Sciatic nerve (tissue), 2 donors: ENCODE results near the gene BCO1. TPM values are rescaled to one million over a fixed set of nuclear protein-coding genes. Genes with fewer than 3 reads are reported as not detected.

Experiments
- ATAC-seq: fragments of 200-7000 bp; cut with Tn5 transposase; one replicate; pipeline ENCODE4 v1.9.1; 2020; ENCODE audit warnings: mild to moderate bottlenecking, moderate library complexity
- DNase-seq: peaks from one replicate; pipeline ENCODE4 v3.0.0-alpha.2; 2020; ENCODE audit warnings: low spot score
- intact Hi-C: fragments of 100-400 bp; cut with DNase I; formaldehyde crosslinking; loops from one replicate; pipeline ENCODE4 v1.14.2; 2022
- total RNA-seq: library from RNA; stranded (reverse); fragmentation: NEBNext Ultra II Directional; extraction: Animal tissue kit (Norgen Biotek cat#: 25700); gene quantifications from one replicate; pipeline ENCODE4 v1.2.1, GENCODE V29; 2021
- donor health status: DM: no; HTN: no; CAD: no.
- donor health status: DM: no; HTN: no; CAD: no.

Gene BCO1
- total RNA-seq, 1 donor from 2014 or later: not detected

DNA sequence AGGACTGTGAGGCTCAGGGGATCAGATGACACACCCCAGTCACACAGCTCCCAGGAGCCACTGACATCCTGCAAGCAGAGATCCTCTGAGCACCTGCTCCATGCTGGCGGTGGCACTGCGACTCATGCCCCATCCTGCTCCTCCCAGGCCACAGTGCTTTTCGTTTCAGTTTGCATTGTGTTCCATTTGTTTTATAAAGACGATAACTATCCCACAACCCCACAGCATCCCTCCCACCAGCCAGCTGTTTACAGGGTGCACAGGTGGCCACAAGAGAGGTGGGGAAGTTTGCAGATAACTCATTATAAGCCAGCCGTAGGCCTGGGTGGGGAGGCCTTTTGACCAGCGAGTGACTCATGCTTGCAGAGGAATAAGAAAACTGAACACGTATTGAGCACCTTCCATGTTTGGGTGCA, 28.2 kb downstream of the BCO1 start:
- intact Hi-C loops: no loop called here
- ATAC-seq: no peak

GRCh38 chr16:81268509-81268908, 30.0 kb downstream of the BCO1 start:
- intact Hi-C loops: no loop called here
- no peak for DNase-seq
- ATAC-seq: no peak

More for the DNA sequence above, 28.2 kb downstream of the BCO1 start:
- DNase-seq: no peak

- intact Hi-C loops: no loop called here
- peak; percentile 53 for ATAC-seq
- DNase-seq: no peak
These were observed 34.9 kb downstream of the BCO1 start for GRCh38 chr16:81273223-81273950.

- ATAC-seq (no peak), DNase-seq (no peak)
- intact Hi-C loops: no loop called here
These were observed 36.6 kb downstream of the BCO1 start for GRCh38 chr16:81275064-81275532.

- no peak for ATAC-seq
- DNase-seq: no peak
- intact Hi-C loops: no loop called here
These were observed 37.3 kb downstream of the BCO1 start for GRCh38 chr16:81275795-81276194.

GRCh38 chr16:81276323-81276722, 37.8 kb downstream of the BCO1 start:
- no peak for DNase-seq
- no peak for ATAC-seq
- intact Hi-C loops: no loop called here

DNA sequence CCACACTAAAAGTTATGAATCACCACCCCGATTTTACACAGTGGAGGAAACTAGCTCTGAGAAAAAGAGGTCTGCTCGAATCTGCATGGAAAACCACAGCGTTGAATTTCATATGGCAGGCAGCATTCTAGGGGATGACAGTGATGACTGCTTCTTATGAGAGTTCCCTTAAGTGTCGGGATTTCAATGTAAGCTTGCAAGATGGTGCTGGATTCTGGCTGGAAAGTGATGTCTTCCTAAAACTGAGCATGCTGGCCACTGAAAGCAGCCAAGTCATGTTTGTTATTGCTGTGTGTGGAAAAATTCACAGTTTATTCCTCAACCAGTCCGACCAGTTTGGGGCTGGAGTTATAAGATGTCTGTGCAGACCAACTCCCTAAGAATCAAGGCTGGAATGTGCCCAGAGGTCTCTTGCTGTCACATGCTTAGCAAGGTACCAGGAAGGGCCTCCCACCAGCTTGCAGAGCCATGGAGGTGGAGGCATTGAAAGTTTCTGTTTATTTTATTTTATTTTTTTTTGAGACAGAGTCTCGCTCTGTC, 39.1 kb downstream of the BCO1 start:
- DNase-seq: no peak
- ATAC-seq: no peak
- intact Hi-C loops: no loop called here

DNA sequence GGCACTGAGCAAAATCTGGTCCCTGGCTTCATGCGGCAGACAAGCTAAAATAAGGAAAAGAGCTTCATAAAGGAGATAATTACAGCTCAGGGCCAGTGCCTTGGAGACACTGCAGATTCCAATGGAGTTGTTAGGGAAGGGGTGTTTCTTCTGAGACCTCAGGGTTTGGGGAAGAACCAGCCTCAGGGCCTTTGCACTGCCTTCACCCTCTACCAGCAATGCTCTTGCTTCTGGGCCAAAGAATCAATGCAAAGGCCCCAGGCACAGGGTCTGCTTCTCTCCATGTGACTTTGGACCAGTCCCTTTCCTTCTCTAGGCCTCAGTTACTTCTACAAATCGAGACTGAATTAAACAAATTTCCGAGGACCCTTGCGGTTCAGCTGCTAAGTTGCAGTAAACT, 40.0 kb downstream of the BCO1 start:
- ATAC-seq: no peak
- DNase-seq: no peak
- intact Hi-C loops: no loop called here

- intact Hi-C loops: no loop called here
- DNase-seq: no peak
- ATAC-seq: no peak
These were observed 40.9 kb downstream of the BCO1 start for GRCh38 chr16:81279392-81279791.

DNA sequence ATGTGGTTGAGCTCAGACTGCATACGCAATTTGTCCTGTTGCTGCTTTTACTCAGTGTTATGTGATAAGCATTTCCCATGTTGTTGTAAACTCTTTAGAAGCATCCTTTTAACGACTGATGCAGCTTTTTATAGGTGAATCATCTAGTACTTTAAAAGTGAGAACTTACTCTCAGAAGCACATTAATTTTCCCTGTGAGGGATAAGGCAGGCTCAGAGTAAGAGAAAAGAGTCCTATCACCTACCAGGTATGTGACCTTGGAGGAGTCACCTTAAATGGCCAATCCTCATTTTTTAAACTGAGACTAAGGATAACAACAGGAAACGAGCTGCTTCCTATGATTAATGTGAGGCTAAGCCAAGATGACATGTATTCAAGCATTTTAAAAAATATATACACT, 41.9 kb downstream of the BCO1 start:
- no peak for ATAC-seq
- intact Hi-C loops: no loop called here

DNA sequence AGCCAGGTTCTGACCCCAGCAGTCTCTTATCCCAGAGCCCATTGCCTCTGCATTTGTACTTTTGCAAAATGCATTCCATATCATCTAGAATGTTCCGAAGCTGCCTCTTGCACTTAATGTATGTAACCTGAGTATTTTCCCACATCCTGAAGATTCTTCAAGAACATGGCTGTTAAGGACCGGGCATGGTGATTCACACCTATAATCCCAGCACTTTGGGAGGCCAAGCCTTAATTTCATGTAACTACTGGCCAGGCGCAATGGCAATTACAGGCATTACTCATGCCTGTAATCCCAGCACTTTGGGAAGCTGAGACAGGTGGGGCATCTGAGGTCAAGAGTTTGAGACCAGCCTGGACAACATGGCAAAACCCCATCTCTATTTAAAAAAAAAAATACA, 44.6 kb downstream of the BCO1 start:
- no peak for ATAC-seq
- no peak for DNase-seq
- intact Hi-C loops: no loop called here

More for the DNA sequence above, 41.9 kb downstream of the BCO1 start:
- no peak for DNase-seq

DNA sequence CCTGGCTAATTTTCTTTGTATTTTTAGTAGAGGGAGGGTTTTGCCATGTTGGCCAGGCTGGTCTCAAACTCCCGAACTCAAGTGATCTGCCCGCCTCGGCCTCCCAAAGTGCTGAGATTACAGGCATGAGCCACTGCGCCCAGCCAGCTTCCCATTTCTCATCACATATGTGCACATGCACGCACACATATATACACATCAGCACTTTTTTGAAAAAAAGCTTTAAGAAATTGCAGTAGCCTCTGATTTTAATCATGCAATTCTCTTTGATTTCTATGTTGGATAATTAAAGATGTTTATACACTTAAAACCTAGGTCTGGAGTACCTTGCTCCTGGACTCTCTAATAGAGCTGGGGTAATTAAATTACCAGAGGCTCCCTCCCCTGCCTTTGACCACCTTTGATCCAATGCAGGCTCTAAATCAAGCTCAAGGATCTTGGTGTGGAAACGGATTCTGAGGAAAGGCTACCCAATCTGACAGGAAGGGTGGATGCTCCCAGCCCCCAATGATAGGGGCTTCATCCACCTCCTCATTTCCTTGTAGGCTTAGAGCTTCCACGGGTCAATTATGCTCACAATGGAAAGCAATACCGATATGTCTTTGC, 46.6 kb downstream of the BCO1 start:
- intact Hi-C loops: no loop called here
- no peak for DNase-seq

GRCh38 chr16:81286190-81286589, 47.7 kb downstream of the BCO1 start:
- intact Hi-C loops: no loop called here
- DNase-seq (no peak), ATAC-seq (no peak)

More for the DNA sequence above, 46.6 kb downstream of the BCO1 start:
- no peak for ATAC-seq

- ATAC-seq: no peak
- no peak for DNase-seq
- intact Hi-C loops: no loop called here
These were observed 52.6 kb downstream of the BCO1 start for GRCh38 chr16:81291117-81291516.

- ATAC-seq (no peak), DNase-seq (no peak)
- intact Hi-C loops: no loop called here
These were observed 54.4 kb downstream of the BCO1 start for GRCh38 chr16:81292936-81293335.

DNA sequence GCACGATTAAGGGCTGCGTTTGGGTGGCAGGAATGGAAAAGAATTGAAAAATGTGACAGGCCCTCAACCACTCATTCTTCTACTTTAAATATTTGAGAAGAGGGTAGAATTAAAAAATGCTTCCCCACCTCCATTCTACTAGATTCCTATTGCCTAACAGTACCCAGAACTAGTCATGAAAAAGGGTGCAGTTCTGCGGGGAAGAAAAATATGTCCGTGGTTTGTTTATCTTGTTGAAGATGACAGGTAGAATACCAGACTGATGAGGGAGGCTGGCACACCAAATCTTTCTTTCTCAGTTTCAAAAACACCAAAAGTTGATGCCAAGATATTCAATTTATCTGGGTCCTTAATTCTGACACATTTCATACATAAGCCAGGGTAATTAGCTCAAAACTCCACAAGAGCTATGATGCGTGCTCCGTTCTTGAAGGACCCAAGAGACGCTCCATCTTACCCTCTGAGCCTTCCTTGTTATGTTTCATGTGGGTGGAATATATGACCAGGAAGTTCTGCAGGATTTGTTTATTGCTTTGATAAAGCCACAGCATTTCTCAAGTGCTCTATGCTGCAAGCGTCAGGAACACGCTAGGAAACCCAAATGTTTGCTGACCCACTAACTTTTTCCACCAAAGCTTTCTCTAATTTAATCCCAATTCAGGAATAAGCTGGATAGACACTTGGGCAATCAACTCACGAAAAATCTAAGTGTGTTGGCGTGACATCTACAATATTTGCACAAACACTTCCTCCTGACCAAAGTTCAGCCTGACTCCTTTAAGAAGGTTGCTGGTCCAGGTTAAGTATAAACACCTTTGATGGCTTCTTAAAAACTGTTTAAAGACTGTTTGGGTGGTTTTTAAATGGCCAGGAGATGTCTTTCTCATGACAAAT, 55.7 kb downstream of the BCO1 start:
- intact Hi-C loops: no loop called here
- DNase-seq (no peak), ATAC-seq (no peak)

DNA sequence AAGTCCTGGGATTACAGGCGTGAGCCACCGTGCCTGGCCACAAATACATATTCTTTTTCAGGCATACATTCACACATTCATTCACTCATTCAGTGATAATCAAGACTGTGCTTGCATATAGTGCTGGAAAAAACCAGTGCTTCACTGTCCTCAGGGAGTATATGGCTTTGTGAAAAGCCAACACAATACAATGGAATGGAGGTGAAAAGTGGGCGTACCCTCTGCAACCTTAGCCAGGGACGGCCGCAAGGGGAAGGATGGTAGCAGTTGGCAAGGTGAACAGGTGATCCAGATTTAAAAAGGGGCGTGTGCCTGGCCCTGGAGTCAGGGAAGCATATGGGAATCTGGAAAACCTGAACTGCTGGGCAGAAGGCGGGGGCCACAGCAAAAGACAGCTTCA, 58.1 kb downstream of the BCO1 start:
- intact Hi-C loops: no loop called here
- no peak for ATAC-seq
- no peak for DNase-seq

DNA sequence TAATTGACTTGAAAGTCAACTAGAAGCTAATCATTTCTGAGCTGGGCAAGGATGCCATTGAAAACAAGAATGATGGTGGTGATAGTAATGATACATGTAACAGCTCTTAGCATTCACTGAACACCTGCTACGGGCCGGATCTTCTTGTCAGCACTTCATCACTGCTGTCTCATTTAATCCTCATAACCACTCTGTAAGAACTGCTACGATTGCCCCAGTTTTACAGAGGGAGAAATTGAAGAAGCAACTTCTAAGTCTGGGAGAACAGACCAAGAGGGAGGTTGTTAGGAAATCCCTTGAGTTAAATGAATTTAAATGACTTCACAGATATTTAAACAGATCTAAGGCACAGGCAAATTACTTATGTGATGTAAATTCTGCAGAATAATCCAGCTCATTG, 69.3 kb downstream of the BCO1 start:
- no peak for ATAC-seq
- intact Hi-C loops: no loop called here
- DNase-seq: no peak

GRCh38 chr16:81310045-81310644, 71.7 kb downstream of the BCO1 start:
- no peak for ATAC-seq
- intact Hi-C loops: no loop called here

More at GRCh38 chr16:81310045-81310644, 71.7 kb downstream of the BCO1 start:
- no peak for DNase-seq
